ENCODE results near the gene P3R3URF.

Gene P3R3URF

GRCh38 chr1:46219551-46220520 lies 43.5 kb upstream of the P3R3URF start:
- Histone ChIP-seq H3K27ac (ENCODE audit: insufficient read depth in 1 of 2, low read depth in 1 of 2, low read length in 2 of 2, poor library complexity in 1 of 2, severe bottlenecking in 2 of 2) (no peak overlapping the region), H3K4me1 (ENCODE audit: control extremely low read depth in 1 of 4, control insufficient read depth in 4 of 4, insufficient read depth in 4 of 4, low read length in 3 of 4) (peaks cover 0 to 2% (median 0%) of the 10 kb centered on the region in 4 experiments), H3K4me3 (ENCODE audit: control insufficient read depth in 1 of 7, extremely low read depth in 1 of 7, insufficient read depth in 4 of 7, low read depth in 2 of 7, low read length in 6 of 7) (no peak overlapping the region), H3K9me3 (ENCODE audit: control extremely low read depth in 1 of 5, control insufficient read depth in 4 of 5, insufficient read depth in 2 of 5, low read depth in 1 of 5, low read length in 4 of 5) (no peaks in the 10 kb centered on the region), H3K36me3 (ENCODE audit: control insufficient read depth in 4 of 4, insufficient read depth in 4 of 4, low read length in 3 of 4) (peaks cover 0 to 3% (median under 1%) of the 10 kb centered on the region in 4 experiments), H3K27me3 (replicated peaks in 2 of 5; ENCODE audit: control insufficient read depth in 4 of 5, insufficient read depth in 5 of 5, low read length in 4 of 5) (no peaks in the 10 kb centered on the region)
- WGBS (ENCODE audit: insufficient coverage), result 96% methylated on average over 18 of the region's 18 CpGs
- no peak for DNase-seq
- POLR2A ChIA-PET, result no interaction called here
- CTCF ChIA-PET, result interaction anchor here (0.8 to 7.3 kb wide), 5 partner anchors 9 to 184 kb away, joined by 3 to 75 read pairs (median 5); no protein-coding TSS in a partner anchor

- no peak overlapping the region for H3K27ac ChIP-seq (ENCODE audit: insufficient read depth in 1 of 2, low read depth in 1 of 2, low read length in 2 of 2, poor library complexity in 1 of 2, severe bottlenecking in 2 of 2)
Observed at GRCh38 chr1:46218443-46218842, 42.2 kb upstream of the P3R3URF start.

GRCh38 chr1:46215504-46215903 lies 39.2 kb upstream of the P3R3URF start:
- Histone ChIP-seq H3K27me3 (replicated peaks in 2 of 5; ENCODE audit: control insufficient read depth in 4 of 5, insufficient read depth in 5 of 5, low read length in 4 of 5) (no peaks in the 10 kb centered on the region), H3K4me1 (ENCODE audit: control extremely low read depth in 1 of 4, control insufficient read depth in 4 of 4, insufficient read depth in 4 of 4, low read length in 3 of 4) (no peaks in the 10 kb centered on the region), H3K9me3 (ENCODE audit: control extremely low read depth in 1 of 5, control insufficient read depth in 4 of 5, insufficient read depth in 2 of 5, low read depth in 1 of 5, low read length in 4 of 5) (no peaks in the 10 kb centered on the region), H3K4me3 (ENCODE audit: control insufficient read depth in 1 of 7, extremely low read depth in 1 of 7, insufficient read depth in 4 of 7, low read depth in 2 of 7, low read length in 6 of 7) (no peak overlapping the region), H3K27ac (ENCODE audit: insufficient read depth in 1 of 2, low read depth in 1 of 2, low read length in 2 of 2, poor library complexity in 1 of 2, severe bottlenecking in 2 of 2) (no peak overlapping the region), H3K36me3 (ENCODE audit: control insufficient read depth in 4 of 4, insufficient read depth in 4 of 4, low read length in 3 of 4) (peaks cover 0 to 3% (median under 1%) of the 10 kb centered on the region in 4 experiments)
- POLR2A ChIA-PET, result no interaction called here
- DNase-seq, result no peak
- CTCF ChIA-PET, result no interaction called here

More at GRCh38 chr1:46218443-46218842, 42.2 kb upstream of the P3R3URF start:
- Histone ChIP-seq H3K36me3 (ENCODE audit: control insufficient read depth in 4 of 4, insufficient read depth in 4 of 4, low read length in 3 of 4) (peaks cover 0 to 3% (median under 1%) of the 10 kb centered on the region in 4 experiments), H3K4me3 (ENCODE audit: control insufficient read depth in 1 of 7, extremely low read depth in 1 of 7, insufficient read depth in 4 of 7, low read depth in 2 of 7, low read length in 6 of 7) (no peak overlapping the region), H3K27me3 (replicated peaks in 2 of 5; ENCODE audit: control insufficient read depth in 4 of 5, insufficient read depth in 5 of 5, low read length in 4 of 5) (no peaks in the 10 kb centered on the region), H3K4me1 (ENCODE audit: control extremely low read depth in 1 of 4, control insufficient read depth in 4 of 4, insufficient read depth in 4 of 4, low read length in 3 of 4) (no peaks in the 10 kb centered on the region), H3K9me3 (ENCODE audit: control extremely low read depth in 1 of 5, control insufficient read depth in 4 of 5, insufficient read depth in 2 of 5, low read depth in 1 of 5, low read length in 4 of 5) (no peaks in the 10 kb centered on the region)
- CTCF ChIA-PET, result interaction anchor here (7.3 kb wide), 1 partner anchor 183 kb away, joined by 75 read pairs; no protein-coding TSS in a partner anchor
- POLR2A ChIA-PET, result no interaction called here
- WGBS (ENCODE audit: insufficient coverage), result over 99% methylated on average over 6 of the region's 8 CpGs
- DNase-seq, result no peak

GRCh38 chr1:46211051-46211450 lies 34.8 kb upstream of the P3R3URF start:
- CTCF ChIA-PET, result no interaction called here
- 100% methylated on average over 2 of the region's 2 CpGs for WGBS (ENCODE audit: insufficient coverage)
- Histone ChIP-seq H3K27ac (ENCODE audit: insufficient read depth in 1 of 2, low read depth in 1 of 2, low read length in 2 of 2, poor library complexity in 1 of 2, severe bottlenecking in 2 of 2) (no peak overlapping the region), H3K4me1 (ENCODE audit: control extremely low read depth in 1 of 4, control insufficient read depth in 4 of 4, insufficient read depth in 4 of 4, low read length in 3 of 4) (peaks cover 0 to 2% (median 0%) of the 10 kb centered on the region in 4 experiments), H3K4me3 (ENCODE audit: control insufficient read depth in 1 of 7, extremely low read depth in 1 of 7, insufficient read depth in 4 of 7, low read depth in 2 of 7, low read length in 6 of 7) (no peak overlapping the region), H3K9me3 (ENCODE audit: control extremely low read depth in 1 of 5, control insufficient read depth in 4 of 5, insufficient read depth in 2 of 5, low read depth in 1 of 5, low read length in 4 of 5) (no peaks in the 10 kb centered on the region), H3K36me3 (ENCODE audit: control insufficient read depth in 4 of 4, insufficient read depth in 4 of 4, low read length in 3 of 4) (no peaks in the 10 kb centered on the region), H3K27me3 (replicated peaks in 2 of 5; ENCODE audit: control insufficient read depth in 4 of 5, insufficient read depth in 5 of 5, low read length in 4 of 5) (no peaks in the 10 kb centered on the region)
- POLR2A ChIA-PET, result no interaction called here
- DNase-seq, result no peak

- ChIA-PET POLR2A (no interaction called here), CTCF (interaction anchor here (1.0 kb wide), 1 partner anchor 13 kb away, joined by 5 read pairs; no protein-coding TSS in a partner anchor)
- H3K36me3 ChIP-seq (ENCODE audit: control insufficient read depth in 4 of 4, insufficient read depth in 4 of 4, low read length in 3 of 4), result no peaks in the 10 kb centered on the region
Observed at GRCh38 chr1:46210561-46210960, 34.3 kb upstream of the P3R3URF start.

GRCh38 chr1:46206399-46206798 lies 30.1 kb upstream of the P3R3URF start:
- Histone ChIP-seq H3K4me3 (ENCODE audit: control insufficient read depth in 1 of 7, extremely low read depth in 1 of 7, insufficient read depth in 4 of 7, low read depth in 2 of 7, low read length in 6 of 7) (no peak overlapping the region), H3K27me3 (replicated peaks in 2 of 5; ENCODE audit: control insufficient read depth in 4 of 5, insufficient read depth in 5 of 5, low read length in 4 of 5) (no peaks in the 10 kb centered on the region), H3K4me1 (ENCODE audit: control extremely low read depth in 1 of 4, control insufficient read depth in 4 of 4, insufficient read depth in 4 of 4, low read length in 3 of 4) (peaks cover 3 to 27% (median 19%) of the 10 kb centered on the region in 4 experiments), H3K36me3 (ENCODE audit: control insufficient read depth in 4 of 4, insufficient read depth in 4 of 4, low read length in 3 of 4) (no peaks in the 10 kb centered on the region), H3K9me3 (ENCODE audit: control extremely low read depth in 1 of 5, control insufficient read depth in 4 of 5, insufficient read depth in 2 of 5, low read depth in 1 of 5, low read length in 4 of 5) (no peaks in the 10 kb centered on the region), H3K27ac (ENCODE audit: insufficient read depth in 1 of 2, low read depth in 1 of 2, low read length in 2 of 2, poor library complexity in 1 of 2, severe bottlenecking in 2 of 2) (no peak overlapping the region)
- POLR2A ChIA-PET, result no interaction called here
- WGBS (ENCODE audit: insufficient coverage), result no CpG with 5 or more reads among the region's 2 CpGs
- CTCF ChIA-PET, result interaction anchor here (0.8 to 1.6 kb wide), 2 partner anchors 18 to 25 kb away, joined by 3 to 13 read pairs; no protein-coding TSS in a partner anchor
- DNase-seq, result no peak

More at GRCh38 chr1:46210561-46210960, 34.3 kb upstream of the P3R3URF start:
- Histone ChIP-seq H3K4me1 (ENCODE audit: control extremely low read depth in 1 of 4, control insufficient read depth in 4 of 4, insufficient read depth in 4 of 4, low read length in 3 of 4) (peaks cover 0 to 2% (median 0%) of the 10 kb centered on the region in 4 experiments), H3K4me3 (ENCODE audit: control insufficient read depth in 1 of 7, extremely low read depth in 1 of 7, insufficient read depth in 4 of 7, low read depth in 2 of 7, low read length in 6 of 7) (no peak overlapping the region), H3K27me3 (replicated peaks in 2 of 5; ENCODE audit: control insufficient read depth in 4 of 5, insufficient read depth in 5 of 5, low read length in 4 of 5) (no peaks in the 10 kb centered on the region), H3K27ac (ENCODE audit: insufficient read depth in 1 of 2, low read depth in 1 of 2, low read length in 2 of 2, poor library complexity in 1 of 2, severe bottlenecking in 2 of 2) (no peak overlapping the region), H3K9me3 (ENCODE audit: control extremely low read depth in 1 of 5, control insufficient read depth in 4 of 5, insufficient read depth in 2 of 5, low read depth in 1 of 5, low read length in 4 of 5) (no peaks in the 10 kb centered on the region)
- DNase-seq, result no peak
- 100% methylated on average over 2 of the region's 3 CpGs for WGBS (ENCODE audit: insufficient coverage)

GRCh38 chr1:46205791-46206190 lies 29.5 kb upstream of the P3R3URF start:
- no peak overlapping the region for H3K4me3 ChIP-seq (ENCODE audit: control insufficient read depth in 1 of 7, extremely low read depth in 1 of 7, insufficient read depth in 4 of 7, low read depth in 2 of 7, low read length in 6 of 7)
- no peaks in the 10 kb centered on the region for H3K9me3 ChIP-seq (ENCODE audit: control extremely low read depth in 1 of 5, control insufficient read depth in 4 of 5, insufficient read depth in 2 of 5, low read depth in 1 of 5, low read length in 4 of 5)
- 100% methylated on average over 1 of the region's 3 CpGs for whole genome bisulfite sequencing (ENCODE audit: insufficient coverage)
- peaks cover 3 to 27% (median 19%) of the 10 kb centered on the region in 4 experiments for H3K4me1 ChIP-seq (ENCODE audit: control extremely low read depth in 1 of 4, control insufficient read depth in 4 of 4, insufficient read depth in 4 of 4, low read length in 3 of 4)
- H3K27ac ChIP-seq (ENCODE audit: insufficient read depth in 1 of 2, low read depth in 1 of 2, low read length in 2 of 2, poor library complexity in 1 of 2, severe bottlenecking in 2 of 2), result no peak overlapping the region
- CTCF ChIA-PET, result no interaction called here
- no peaks in the 10 kb centered on the region for H3K36me3 ChIP-seq (ENCODE audit: control insufficient read depth in 4 of 4, insufficient read depth in 4 of 4, low read length in 3 of 4)
- POLR2A ChIA-PET, result no interaction called here
- DNase-seq, result no peak
- no peaks in the 10 kb centered on the region for H3K27me3 ChIP-seq (replicated peaks in 2 of 5; ENCODE audit: control insufficient read depth in 4 of 5, insufficient read depth in 5 of 5, low read length in 4 of 5)

Measured in common myeloid progenitor, CD34-positive (primary cell).